Renal cortex interstitium (tissue), 11 donors: ENCODE results near the gene SRD5A2. TPM values are rescaled to one million over a fixed set of nuclear protein-coding genes. Genes with fewer than 3 reads are reported as not detected.
A peak's percentile ranks its signal among the peaks of the same experiment; 100 is the strongest.
"Not testable (repeated sequence)": the region's sequence is repeated elsewhere in the genome, so short reads cannot be mapped to it uniquely, and the experiment has no call there.

Source experiments
- DNase-seq, 11 donors: peaks; one replicate each; pipeline ENCODE4 v3.0.0-alpha.2; 2013; ENCODE audit warnings: low read depth in 9 of 11, low spot score in 4 of 11; ENCODE audit errors: extremely low read depth in 1 of 11
- polyA plus RNA-seq, 3 donors: library from polyadenylated mRNA; unstranded; fragments of 120-200 nt; gene quantifications; one replicate each; pipeline ENCODE4 v1.2.1, GENCODE V29; 2013; ENCODE audit not compliant: insufficient read length in 3 of 3

Gene SRD5A2
- polyA plus RNA-seq, 3 donors: 0.06 to 0.10 (median 0.08) TPM

DNA sequence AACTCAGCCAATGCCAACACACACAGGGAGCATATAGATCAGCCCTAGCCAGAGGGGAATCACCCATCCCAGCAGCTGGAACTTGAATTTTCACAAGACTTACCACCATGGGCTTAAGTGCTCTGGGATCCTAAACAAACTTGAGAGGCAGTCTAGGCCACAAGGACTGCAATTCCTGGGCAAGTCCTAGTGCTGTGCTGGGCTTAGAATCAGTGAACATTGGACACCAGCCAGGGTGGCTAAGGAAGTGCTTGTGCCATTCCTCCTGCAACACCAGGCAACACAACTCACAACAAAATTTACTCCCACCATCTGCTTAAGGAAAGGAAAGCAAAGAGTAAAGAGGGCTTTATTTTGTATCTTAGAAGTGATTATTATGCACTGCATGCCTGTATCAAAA, 38.9 kb downstream of the SRD5A2 start:
- no peak for DNase-seq

- no peak for DNase-seq
Measured at GRCh38 chr2:31539505-31539904, 41.2 kb downstream of the SRD5A2 start.

- DNase-seq: no peak
Measured at GRCh38 chr2:31535768-31536167, 45.0 kb downstream of the SRD5A2 start.

- DNase-seq: no peak
Measured at GRCh38 chr2:31534636-31535035, 46.1 kb downstream of the SRD5A2 start.

DNA sequence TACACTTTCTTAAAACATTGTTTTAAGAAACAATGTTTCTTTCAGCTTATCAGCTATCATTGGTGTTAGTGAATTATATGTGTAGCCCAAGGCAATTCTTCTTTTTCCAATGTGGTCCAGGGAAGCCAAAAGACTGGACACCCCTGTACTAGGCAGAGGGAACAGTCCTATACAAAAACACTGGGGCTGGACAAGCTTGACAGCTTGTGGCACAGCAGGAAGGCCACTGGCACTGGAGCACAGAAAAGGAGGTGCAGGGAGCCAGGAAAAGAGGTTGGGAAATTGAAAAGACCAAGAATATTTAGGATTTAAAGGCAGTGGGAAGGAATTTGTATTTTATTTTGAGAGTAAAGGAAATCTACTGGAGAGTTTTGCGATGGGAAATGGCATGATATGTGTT, 47.7 kb downstream of the SRD5A2 start:
- no peak for DNase-seq

DNA sequence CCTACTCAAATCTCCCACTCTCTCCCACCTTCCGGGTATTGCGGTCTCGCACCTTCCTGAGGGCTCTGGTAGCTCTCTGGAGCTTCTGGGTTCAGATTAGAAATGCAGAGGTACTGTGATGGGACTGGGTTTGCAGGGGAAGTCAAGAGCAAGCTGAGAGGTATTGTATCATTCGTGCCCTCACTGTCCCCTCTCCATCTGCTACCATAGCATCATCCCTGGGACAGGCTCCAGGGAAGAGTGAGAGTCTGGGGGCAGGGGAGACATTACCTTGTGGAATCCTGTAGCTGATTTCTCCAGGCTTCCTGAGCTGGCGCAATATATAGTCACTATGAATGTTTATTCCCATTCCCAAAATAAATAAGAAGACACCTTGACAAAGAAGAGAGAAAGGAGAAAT, 49.6 kb downstream of the SRD5A2 start:
- no peak for DNase-seq

DNA sequence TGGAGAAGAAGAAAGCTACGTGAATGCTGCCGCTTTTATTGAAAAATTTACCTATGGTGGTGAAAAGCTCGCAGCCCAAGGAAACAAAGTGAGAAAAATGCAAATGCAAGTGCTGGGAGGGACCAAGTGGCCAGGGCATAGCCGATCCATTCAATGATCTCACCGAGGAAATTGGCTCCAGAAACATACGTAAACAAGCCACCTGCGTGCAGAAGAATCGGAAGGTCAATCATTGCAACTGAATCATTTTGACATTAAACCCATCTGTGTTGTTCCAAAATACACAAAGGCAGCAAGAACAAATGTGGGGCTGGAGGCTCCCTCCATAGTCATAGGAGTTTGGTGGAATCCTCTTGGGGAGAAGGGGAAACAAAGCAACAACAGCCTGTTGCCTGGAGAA, 51.5 kb downstream of the SRD5A2 start:
- no peak for DNase-seq

- DNase-seq: no peak
Measured at GRCh38 chr2:31528823-31529222, 51.9 kb downstream of the SRD5A2 start.

GRCh38 chr2:31526946-31527732, 53.6 kb downstream of the SRD5A2 start:
- peak in 7 of 11 donors; percentile 25 to 59 (median 39) for DNase-seq

DNA sequence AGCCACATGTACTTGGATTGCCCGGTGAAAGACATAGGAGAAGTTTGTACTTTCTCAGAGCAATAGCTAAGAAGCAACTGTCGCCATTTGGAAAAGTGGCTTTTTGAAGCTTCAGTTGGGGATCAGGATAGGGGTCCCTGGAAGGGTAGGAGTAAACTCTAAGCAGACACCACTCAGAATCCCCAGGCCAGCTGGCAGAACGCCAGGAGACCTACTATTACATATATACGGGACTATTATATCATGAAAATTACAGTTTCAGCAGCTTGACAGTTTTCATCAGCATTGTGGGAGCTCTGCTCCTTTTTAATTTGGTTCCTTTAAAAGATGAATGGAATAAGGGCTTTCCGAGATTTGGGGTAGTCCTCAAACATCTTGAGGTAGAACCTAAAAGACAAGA, 54.9 kb downstream of the SRD5A2 start:
- DNase-seq: no peak

- DNase-seq: no peak
Measured at GRCh38 chr2:31524592-31524991, 56.1 kb downstream of the SRD5A2 start.

DNA sequence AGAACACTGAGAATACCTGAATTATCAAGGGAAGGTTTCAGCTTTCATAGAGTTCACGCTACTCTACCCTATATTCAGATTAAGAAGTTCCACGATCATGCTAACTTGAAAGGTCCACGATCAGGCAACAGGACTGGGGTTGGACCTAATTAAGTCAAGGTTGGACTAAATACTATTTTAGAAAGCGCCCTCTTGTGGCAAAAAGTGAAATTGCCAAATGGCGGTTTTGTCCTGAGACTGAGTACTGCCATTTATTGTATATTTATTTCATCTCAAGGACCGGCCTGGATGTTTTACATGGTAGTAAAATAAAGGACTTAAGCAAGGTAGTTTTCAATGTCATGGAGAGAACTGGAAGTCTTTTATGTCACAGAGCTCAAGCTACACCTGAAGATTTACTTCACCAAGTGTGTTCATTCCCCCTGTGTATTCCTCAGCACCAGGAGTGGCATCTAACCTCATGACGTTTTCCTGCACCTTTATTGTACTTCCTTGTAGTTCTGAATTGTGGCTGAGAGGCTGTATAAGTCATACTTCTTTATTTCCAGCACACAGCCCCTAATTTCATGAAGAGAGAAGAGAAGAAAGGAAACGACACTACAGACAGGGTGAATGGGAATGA, 56.8 kb downstream of the SRD5A2 start:
- DNase-seq: peak in 2 of 11 donors; percentile 20 to 48

DNA sequence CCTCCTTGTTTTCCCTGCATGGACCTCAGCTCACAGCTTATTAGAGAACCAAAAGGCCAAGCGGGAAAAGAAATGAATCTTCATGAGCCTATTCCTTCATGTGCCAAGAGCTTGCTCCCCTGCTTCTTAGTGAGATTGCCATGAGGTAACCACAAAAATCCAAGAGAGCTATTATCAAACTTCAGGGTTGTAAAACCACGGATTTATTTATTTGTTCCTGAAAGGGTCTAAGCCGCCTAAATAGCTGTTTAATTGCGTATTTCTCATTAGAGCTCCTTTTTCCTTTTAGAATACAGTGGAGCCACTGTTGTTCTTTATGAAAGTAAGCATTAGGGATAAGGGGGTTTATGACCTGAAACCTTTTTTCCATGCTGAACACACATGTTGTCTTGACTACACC, 58.0 kb downstream of the SRD5A2 start:
- DNase-seq: peak in 2 of 11 donors; percentile 7 to 22

DNA sequence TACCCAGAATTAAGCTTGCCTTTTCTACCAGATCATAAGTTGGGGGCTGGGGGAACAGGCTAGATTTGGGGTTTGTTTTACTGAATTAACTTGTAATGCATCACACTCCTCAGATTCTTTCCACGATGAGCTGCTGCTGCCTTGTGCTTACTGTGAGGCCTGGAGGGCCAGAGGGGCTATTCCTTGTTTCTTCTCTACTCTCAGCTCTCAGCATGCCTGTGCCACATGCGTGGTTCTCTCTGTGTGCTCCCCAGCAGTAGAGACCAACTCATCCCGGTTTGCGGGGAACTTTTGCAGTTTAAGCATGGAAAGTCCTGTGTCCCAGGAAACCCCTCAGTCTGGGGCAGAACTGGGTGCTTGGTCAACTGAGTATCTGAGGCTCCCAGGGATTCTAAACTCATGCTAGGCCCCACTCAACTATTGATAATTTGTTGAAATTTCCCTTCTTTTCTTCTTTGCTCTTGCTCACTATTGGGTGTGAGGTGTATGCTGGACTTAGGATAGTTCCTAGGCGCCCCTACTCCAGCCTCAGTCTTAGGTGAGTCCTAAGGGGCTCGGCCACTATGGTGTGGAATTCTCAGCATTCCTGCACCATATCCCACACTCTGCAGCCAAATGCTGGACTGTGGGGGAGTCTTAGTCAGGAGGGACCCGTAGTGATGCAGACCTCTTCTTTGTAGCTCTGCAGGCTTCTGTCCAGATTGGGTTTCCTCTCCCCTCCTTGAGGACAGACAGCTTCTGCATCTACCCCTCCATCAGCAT, 63.1 kb downstream of the SRD5A2 start:
- DNase-seq: no peak

DNA sequence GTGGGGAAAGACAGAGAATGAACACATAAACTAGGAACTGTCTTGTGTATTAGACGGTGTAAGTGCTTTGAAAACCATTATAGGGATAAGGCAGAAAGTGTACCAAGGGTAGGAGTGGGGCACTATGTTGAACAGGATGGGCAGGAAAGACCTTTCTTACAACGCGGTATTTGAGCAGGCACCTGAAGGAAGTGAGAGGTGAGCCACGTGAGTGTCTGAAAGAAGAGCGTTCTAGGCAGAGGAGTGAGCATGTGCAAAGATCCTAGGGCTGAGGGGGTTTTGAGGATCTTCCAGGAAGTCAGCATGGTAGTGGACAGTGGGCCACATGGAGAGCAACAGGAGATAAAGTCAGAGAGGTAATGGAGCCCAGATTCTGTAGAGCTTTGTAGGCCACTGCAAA, 65.2 kb downstream of the SRD5A2 start:
- no peak for DNase-seq

DNA sequence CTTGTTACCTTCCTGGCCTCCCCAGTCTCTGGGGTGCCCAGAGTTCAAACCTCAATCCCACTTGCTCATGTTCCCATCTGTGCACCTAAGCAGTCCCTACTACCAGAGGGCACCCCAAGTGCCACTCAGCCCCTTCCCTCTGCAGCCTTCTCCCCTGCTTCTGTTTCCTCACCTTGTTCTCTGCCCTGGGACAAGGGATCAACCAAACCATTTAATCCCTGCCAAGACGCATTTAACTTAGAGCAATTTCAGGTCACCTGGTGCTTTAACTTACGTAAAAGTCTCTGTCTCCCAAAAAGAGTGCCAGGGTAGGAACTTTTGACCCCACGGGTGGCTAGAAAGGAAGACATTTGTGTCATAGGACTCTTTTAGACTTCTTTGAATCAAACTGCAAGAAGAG, 67.2 kb downstream of the SRD5A2 start:
- DNase-seq: no peak

GRCh38 chr2:31511376-31511775, 69.4 kb downstream of the SRD5A2 start:
- DNase-seq: no peak

GRCh38 chr2:31505111-31505510, 75.6 kb downstream of the SRD5A2 start:
- no peak for DNase-seq

GRCh38 chr2:31504311-31504710, 76.4 kb downstream of the SRD5A2 start:
- no peak for DNase-seq

DNA sequence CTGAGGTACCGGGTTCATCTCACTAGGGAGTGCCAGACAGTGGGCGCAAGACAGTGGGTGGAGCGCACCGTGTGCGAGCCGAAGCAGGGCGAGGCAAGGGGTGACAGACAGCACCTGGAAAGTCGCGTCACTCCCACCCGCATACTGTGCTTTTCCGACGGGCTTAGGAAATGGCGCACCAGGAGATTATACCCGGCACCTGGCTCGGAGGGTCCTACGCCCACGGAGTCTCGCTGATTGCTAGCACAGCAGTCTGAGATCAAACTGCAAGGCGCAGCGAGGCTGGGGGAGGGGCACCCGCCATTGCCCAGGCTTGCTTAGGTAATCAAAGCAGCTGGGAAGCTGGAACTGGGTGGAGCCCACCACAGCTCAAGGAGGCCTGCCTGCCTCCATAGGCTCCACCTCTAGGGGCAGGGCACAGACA, 84.3 kb downstream of the SRD5A2 start:
- DNase-seq: not testable (repeated sequence)
